OCI-LY3 (cell line): ENCODE results near the gene EDN1.

Experiments
- CTCF ChIP-seq: fragments of 200-600, 300-600 bp; sonication (generic); IDR thresholded peaks from 2 replicates; pipeline ENCODE4 v1.5.1; 2014; ENCODE audit warnings: antibody characterized with exemption, low read length, low read depth
- EZH2phosphoT487 ChIP-seq: fragments of 200-600 bp; shearing (Covaris generic); IDR thresholded peaks from 2 replicates; pipeline ENCODE4 v1.6.1; 2018; ENCODE audit warnings: antibody characterized with exemption, mixed run types, low read depth

GRCh38 chr6:12276930-12277315, 13.2 kb upstream of the EDN1 start:
- TF ChIP-seq CTCF: no peak
- TF ChIP-seq EZH2phosphoT487: no peak
